HEK293 (cell line): ENCODE data around the gene MRNIP.

ENCODE experiments used
- BCL11A ChIP-seq: fragments of 450-650 bp; formaldehyde crosslinking; IDR thresholded peaks from 2 replicates; pipeline ENCODE4 v1.5.1; 2016; ENCODE audit warnings: low read depth, missing biosample characterization, missing genetic modification characterization
- BCL11B ChIP-seq: fragments of 450-650 bp; formaldehyde crosslinking; IDR thresholded peaks from 2 replicates; pipeline ENCODE4 v1.5.1; 2016; ENCODE audit warnings: low read depth, missing biosample characterization, missing genetic modification characterization
- HOXD13 ChIP-seq: sonication (generic); formaldehyde crosslinking; IDR thresholded peaks from 2 replicates; pipeline ENCODE4 v1.8.0; 2022; ENCODE audit warnings: missing genetic modification reagents, borderline replicate concordance
- IKZF3 ChIP-seq: fragments of 450-650 bp; IDR thresholded peaks from 2 replicates; pipeline ENCODE4 v1.5.0; 2018; ENCODE audit warnings: missing biosample characterization, mild to moderate bottlenecking, missing genetic modification characterization, moderate library complexity
- INSM2 ChIP-seq: fragments of 450-650 bp; formaldehyde crosslinking; IDR thresholded peaks from 2 replicates; pipeline ENCODE4 v1.5.1; 2016; ENCODE audit warnings: missing biosample characterization, missing genetic modification characterization
- KLF10 ChIP-seq: fragments of 450-650 bp; IDR thresholded peaks from 2 replicates; pipeline ENCODE4 v1.5.1; 2018; ENCODE audit warnings: missing biosample characterization, mild to moderate bottlenecking, missing genetic modification characterization
- KLF17 ChIP-seq: fragments of 450-650 bp; formaldehyde crosslinking; IDR thresholded peaks from 2 replicates; pipeline ENCODE4 v1.5.1; 2016; ENCODE audit warnings: missing biosample characterization, missing genetic modification characterization
- SALL2 ChIP-seq: fragments of 450-650 bp; formaldehyde crosslinking; IDR thresholded peaks from 2 replicates; pipeline ENCODE4 v1.5.0; 2017; ENCODE audit warnings: missing biosample characterization, mild to moderate bottlenecking, missing genetic modification characterization, borderline replicate concordance
- SP2 ChIP-seq: fragments of 450-650 bp; formaldehyde crosslinking; IDR thresholded peaks from 2 replicates; pipeline ENCODE4 v1.5.1; 2016; ENCODE audit warnings: missing biosample characterization, missing genetic modification characterization
- YY1 ChIP-seq: fragments of 450-650 bp; formaldehyde crosslinking; IDR thresholded peaks from 2 replicates; pipeline ENCODE4 v1.5.1; 2018; ENCODE audit warnings: missing biosample characterization, missing genetic modification characterization
- ZBTB1 ChIP-seq: fragments of 450-650 bp; formaldehyde crosslinking; IDR thresholded peaks from 2 replicates; pipeline ENCODE4 v1.5.1; 2016; ENCODE audit warnings: missing biosample characterization, missing genetic modification characterization
- ZBTB17 ChIP-seq: fragments of 450-650 bp; formaldehyde crosslinking; IDR thresholded peaks from 2 replicates; pipeline ENCODE4 v1.5.1; 2016; ENCODE audit warnings: missing biosample characterization, missing genetic modification characterization
- ZBTB48 ChIP-seq: fragments of 450-650 bp; formaldehyde crosslinking; IDR thresholded peaks from 2 replicates; pipeline ENCODE4 v1.5.1; 2016; ENCODE audit warnings: missing biosample characterization, missing genetic modification characterization
- ZBTB8A ChIP-seq: fragments of 450-650 bp; formaldehyde crosslinking; IDR thresholded peaks from 2 replicates; pipeline ENCODE4 v1.5.1; 2016; ENCODE audit warnings: missing biosample characterization, missing genetic modification characterization
- ZFP41 ChIP-seq: fragments of 450-650 bp; formaldehyde crosslinking; IDR thresholded peaks from 2 replicates; pipeline ENCODE4 v1.5.1; 2016; ENCODE audit warnings: missing biosample characterization, missing genetic modification characterization, borderline replicate concordance
- ZNF140 ChIP-seq: fragments of 450-650 bp; formaldehyde crosslinking; IDR thresholded peaks from 2 replicates; pipeline ENCODE4 v1.5.1; 2016; ENCODE audit warnings: missing biosample characterization, missing genetic modification characterization
- ZNF175 ChIP-seq: fragments of 450-650 bp; formaldehyde crosslinking; IDR thresholded peaks from 2 replicates; pipeline ENCODE4 v1.5.1; 2016; ENCODE audit warnings: missing biosample characterization, missing genetic modification characterization
- ZNF184 ChIP-seq: fragments of 450-650 bp; IDR thresholded peaks from 2 replicates; pipeline ENCODE4 v1.5.1; 2018; ENCODE audit warnings: missing biosample characterization, mild to moderate bottlenecking, missing genetic modification characterization
- ZNF248 ChIP-seq: fragments of 450-650 bp; formaldehyde crosslinking; IDR thresholded peaks from 2 replicates; pipeline ENCODE4 v1.5.1; 2017; ENCODE audit warnings: missing biosample characterization, missing genetic modification characterization
- ZNF391 ChIP-seq: fragments of 450-650 bp; formaldehyde crosslinking; IDR thresholded peaks from 2 replicates; pipeline ENCODE4 v1.5.1; 2016; ENCODE audit warnings: low read depth, missing biosample characterization, missing genetic modification characterization, borderline replicate concordance
- ZNF433 ChIP-seq: fragments of 450-650 bp; formaldehyde crosslinking; IDR thresholded peaks from 2 replicates; pipeline ENCODE4 v1.5.1; 2016; ENCODE audit warnings: missing biosample characterization, missing genetic modification characterization, low read depth
- ZNF521 ChIP-seq: fragments of 450-650 bp; formaldehyde crosslinking; IDR thresholded peaks from 2 replicates; pipeline ENCODE4 v1.5.1; 2017; ENCODE audit warnings: missing biosample characterization, mild to moderate bottlenecking, missing genetic modification characterization
- ZNF580 ChIP-seq: fragments of 450-650 bp; formaldehyde crosslinking; IDR thresholded peaks from 2 replicates; pipeline ENCODE4 v1.5.1; 2016; ENCODE audit warnings: missing biosample characterization, missing genetic modification characterization
- ZNF600 ChIP-seq: fragments of 450-650 bp; formaldehyde crosslinking; IDR thresholded peaks from 2 replicates; pipeline ENCODE4 v1.5.1; 2016; ENCODE audit warnings: missing biosample characterization, missing genetic modification characterization
- ZNF610 ChIP-seq: fragments of 450-650 bp; formaldehyde crosslinking; IDR thresholded peaks from 2 replicates; pipeline ENCODE4 v1.5.1; 2016; ENCODE audit warnings: missing biosample characterization, missing genetic modification characterization, borderline replicate concordance
- ZNF621 ChIP-seq: fragments of 450-650 bp; formaldehyde crosslinking; IDR thresholded peaks from 2 replicates; pipeline ENCODE4 v1.5.1; 2017; ENCODE audit warnings: missing biosample characterization, missing genetic modification characterization
- ZNF629 ChIP-seq: fragments of 450-650 bp; formaldehyde crosslinking; IDR thresholded peaks from 2 replicates; pipeline ENCODE4 v1.5.1; 2017; ENCODE audit warnings: missing biosample characterization, missing genetic modification characterization
- ZNF664 ChIP-seq: fragments of 450-650 bp; formaldehyde crosslinking; IDR thresholded peaks from 2 replicates; pipeline ENCODE4 v1.5.1; 2016; ENCODE audit warnings: missing biosample characterization, missing genetic modification characterization
- ZNF677 ChIP-seq: fragments of 450-650 bp; IDR thresholded peaks from 2 replicates; pipeline ENCODE4 v1.5.0; 2018; ENCODE audit warnings: missing biosample characterization, mild to moderate bottlenecking, missing genetic modification characterization, moderate library complexity
- ZNF707 ChIP-seq: fragments of 450-650 bp; formaldehyde crosslinking; IDR thresholded peaks from 2 replicates; pipeline ENCODE4 v1.5.1; 2016; ENCODE audit warnings: missing biosample characterization, missing genetic modification characterization
- ZNF776 ChIP-seq: fragments of 450-650 bp; formaldehyde crosslinking; IDR thresholded peaks from 2 replicates; pipeline ENCODE4 v1.5.0; 2017; ENCODE audit warnings: missing biosample characterization, missing genetic modification characterization, borderline replicate concordance
- ZSCAN16 ChIP-seq: fragments of 450-650 bp; formaldehyde crosslinking; IDR thresholded peaks from 2 replicates; pipeline ENCODE4 v1.5.1; 2016; ENCODE audit warnings: missing biosample characterization, missing genetic modification characterization
- TF ChIP-seq, protein P1 (sequence below): fragments of 450-650 bp; formaldehyde crosslinking; IDR thresholded peaks from 2 replicates; pipeline ENCODE4 v1.5.1; 2016; ENCODE audit warnings: missing biosample characterization, missing genetic modification characterization
- TF ChIP-seq, protein P2 (sequence below): fragments of 450-650 bp; formaldehyde crosslinking; IDR thresholded peaks from 2 replicates; pipeline ENCODE4 v1.5.1; 2016; ENCODE audit warnings: missing biosample characterization, missing genetic modification characterization

MRNIP gene

DNA sequence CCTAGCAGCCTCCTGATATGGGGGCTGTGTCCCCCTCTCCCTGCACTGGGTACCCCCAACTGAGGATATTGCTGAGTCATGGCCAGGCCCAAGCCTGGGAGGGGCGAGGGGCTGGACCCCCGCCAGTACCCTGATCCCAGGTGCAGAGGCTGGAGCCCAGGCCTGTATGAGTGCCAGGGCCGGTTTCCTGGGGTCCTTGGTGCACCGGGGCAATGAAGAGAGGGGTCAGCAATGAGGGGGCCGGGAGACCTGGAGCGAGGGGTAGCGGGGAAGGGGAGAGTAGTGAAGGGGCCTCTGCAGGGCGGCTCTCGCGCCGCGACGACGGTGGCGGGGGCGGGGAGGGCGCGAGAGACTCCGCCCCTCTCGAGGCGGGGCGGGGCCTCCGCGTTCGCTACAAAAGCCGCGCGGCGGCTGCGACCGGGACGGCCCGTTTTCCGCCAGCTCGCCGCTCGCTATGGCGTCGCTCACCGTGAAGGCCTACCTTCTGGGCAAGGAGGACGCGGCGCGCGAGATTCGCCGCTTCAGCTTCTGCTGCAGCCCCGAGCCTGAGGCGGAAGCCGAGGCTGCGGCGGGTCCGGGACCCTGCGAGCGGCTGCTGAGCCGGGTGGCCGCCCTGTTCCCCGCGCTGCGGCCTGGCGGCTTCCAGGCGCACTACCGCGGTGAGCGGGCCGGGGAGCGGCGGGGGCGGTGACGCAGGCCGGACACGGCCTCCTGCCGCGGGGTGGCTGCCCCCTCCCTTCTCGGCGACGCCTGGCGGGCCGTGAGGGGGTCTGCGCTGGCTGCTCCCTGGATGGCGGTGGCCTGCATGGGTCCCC lies 37.9 kb downstream of the MRNIP start, which contains the start of gene SQSTM1 (continued):
- TF ChIP-seq ZNF600 (tag by site-specific recombination) (no peak), BCL11A (tag by site-specific recombination) (peak; percentile 94), ZNF248 (tag by site-specific recombination) (no peak), HOXD13 (CRISPR knock-in tag) (no peak), SALL2 (tag by site-specific recombination) (no peak), IKZF3 (tag by site-specific recombination) (no peak), ZBTB1 (tag by site-specific recombination) (no peak), ZBTB8A (peak; percentile 93), ZNF776 (tag by site-specific recombination) (no peak), ZNF707 (no peak), SP2 (tag by site-specific recombination) (peak; percentile 72), ZFP41 (no peak), ZSCAN16 (no peak), INSM2 (peak; percentile 42; the same call in 1 of the 2 replicates), ZNF610 (tag by site-specific recombination) (peak; percentile 91), ZNF521 (tag by site-specific recombination) (no peak), YY1 (peak; percentile 76), ZNF433 (no peak), ZNF140 (tag by site-specific recombination) (no peak), BCL11B (peak; percentile 84), ZNF664 (tag by site-specific recombination) (no peak), ZNF580 (peak; percentile 70), KLF17 (tag by site-specific recombination) (peak; percentile 92; the same call in 1 of the 2 replicates), ZNF175 (tag by site-specific recombination) (no peak), ZBTB48 (tag by site-specific recombination) (0 out of 2 replicates have a peak, but pooled peaks have one; percentile 63), ZNF391 (tag by site-specific recombination) (peak; percentile 84; the same call in 1 of the 2 replicates), ZBTB17 (tag by site-specific recombination) (peak; percentile 63), ZNF184 (tag by site-specific recombination) (0 out of 2 replicates have a peak, but pooled peaks have one; percentile 35), ZNF629 (tag by site-specific recombination) (peak; percentile 78), ZNF677 (tag by site-specific recombination) (0 out of 2 replicates have a peak, but pooled peaks have one; percentile 24), KLF10 (tag by site-specific recombination) (peak; percentile 81), ZNF621 (tag by site-specific recombination) (no peak)
- TF ChIP-seq, protein P1, sequence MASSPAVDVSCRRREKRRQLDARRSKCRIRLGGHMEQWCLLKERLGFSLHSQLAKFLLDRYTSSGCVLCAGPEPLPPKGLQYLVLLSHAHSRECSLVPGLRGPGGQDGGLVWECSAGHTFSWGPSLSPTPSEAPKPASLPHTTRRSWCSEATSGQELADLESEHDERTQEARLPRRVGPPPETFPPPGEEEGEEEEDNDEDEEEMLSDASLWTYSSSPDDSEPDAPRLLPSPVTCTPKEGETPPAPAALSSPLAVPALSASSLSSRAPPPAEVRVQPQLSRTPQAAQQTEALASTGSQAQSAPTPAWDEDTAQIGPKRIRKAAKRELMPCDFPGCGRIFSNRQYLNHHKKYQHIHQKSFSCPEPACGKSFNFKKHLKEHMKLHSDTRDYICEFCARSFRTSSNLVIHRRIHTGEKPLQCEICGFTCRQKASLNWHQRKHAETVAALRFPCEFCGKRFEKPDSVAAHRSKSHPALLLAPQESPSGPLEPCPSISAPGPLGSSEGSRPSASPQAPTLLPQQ (tag by site-specific recombination), result peak; percentile 69; the same call in 1 of the 2 replicates
- TF ChIP-seq, protein P2, sequence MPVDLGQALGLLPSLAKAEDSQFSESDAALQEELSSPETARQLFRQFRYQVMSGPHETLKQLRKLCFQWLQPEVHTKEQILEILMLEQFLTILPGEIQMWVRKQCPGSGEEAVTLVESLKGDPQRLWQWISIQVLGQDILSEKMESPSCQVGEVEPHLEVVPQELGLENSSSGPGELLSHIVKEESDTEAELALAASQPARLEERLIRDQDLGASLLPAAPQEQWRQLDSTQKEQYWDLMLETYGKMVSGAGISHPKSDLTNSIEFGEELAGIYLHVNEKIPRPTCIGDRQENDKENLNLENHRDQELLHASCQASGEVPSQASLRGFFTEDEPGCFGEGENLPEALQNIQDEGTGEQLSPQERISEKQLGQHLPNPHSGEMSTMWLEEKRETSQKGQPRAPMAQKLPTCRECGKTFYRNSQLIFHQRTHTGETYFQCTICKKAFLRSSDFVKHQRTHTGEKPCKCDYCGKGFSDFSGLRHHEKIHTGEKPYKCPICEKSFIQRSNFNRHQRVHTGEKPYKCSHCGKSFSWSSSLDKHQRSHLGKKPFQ, result no peak
